Measurements from ENCODE around the gene KEAP1.

KEAP1 gene

DNA sequence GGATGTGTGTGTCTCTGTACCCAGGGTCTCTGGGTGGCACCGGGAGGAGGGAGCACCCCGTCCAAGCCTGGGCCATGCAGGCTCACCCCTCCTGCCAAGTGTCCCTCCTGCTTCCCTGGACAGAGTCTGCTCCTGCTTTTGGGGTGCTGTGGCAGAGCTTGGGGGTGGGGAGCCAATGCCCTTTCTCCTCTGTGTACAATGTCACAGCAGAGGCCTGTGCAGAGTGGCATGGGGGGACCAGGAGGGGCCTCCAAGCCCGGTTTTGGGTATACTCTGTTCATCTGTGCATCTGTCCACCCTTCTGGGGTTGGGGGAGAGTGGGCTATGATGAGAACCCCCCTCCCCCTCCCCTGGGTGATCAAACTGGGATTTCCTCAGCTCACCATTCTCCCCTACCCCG lies 49.3 kb downstream of the KEAP1 start:
- TF ChIP-seq CTCF (IDR thresholded peaks at IDR 0.05; ENCODE audit: low read depth, low read length): no peak
- DNase-seq (ENCODE audit: low read depth, low spot score): no peak
- H3K4me3 ChIP-seq (ENCODE audit: low read depth, low read length): no peak overlapping the region
- in situ Hi-C loops (cut with HindIII; ENCODE audit: low sequenced_read_pairs): no loop called here

GRCh38 chr19:10452726-10453618 lies 50.2 kb downstream of the KEAP1 start:
- H3K4me3 ChIP-seq (ENCODE audit: low read depth, low read length): no peak overlapping the region
- in situ Hi-C loops (cut with HindIII; ENCODE audit: low sequenced_read_pairs): no loop called here
- DNase-seq (ENCODE audit: low read depth, low spot score): no peak
- no peak for TF ChIP-seq CTCF (IDR thresholded peaks at IDR 0.05; ENCODE audit: low read depth, low read length)

- H3K4me3 ChIP-seq (ENCODE audit: low read depth, low read length): no peak overlapping the region
- DNase-seq (ENCODE audit: low read depth, low spot score): no peak
- in situ Hi-C loops (cut with HindIII; ENCODE audit: low sequenced_read_pairs): no loop called here
- TF ChIP-seq CTCF (IDR thresholded peaks at IDR 0.05; ENCODE audit: low read depth, low read length): no peak
Measured at GRCh38 chr19:10450853-10451609, 52.1 kb downstream of the KEAP1 start.

- in situ Hi-C loops (cut with HindIII; ENCODE audit: low sequenced_read_pairs): no loop called here
- no peak for TF ChIP-seq CTCF (IDR thresholded peaks at IDR 0.05; ENCODE audit: low read depth, low read length)
- no peak overlapping the region for H3K4me3 ChIP-seq (ENCODE audit: low read depth, low read length)
- DNase-seq (ENCODE audit: low read depth, low spot score): no peak
Measured at GRCh38 chr19:10450191-10450852, 52.8 kb downstream of the KEAP1 start.

DNA sequence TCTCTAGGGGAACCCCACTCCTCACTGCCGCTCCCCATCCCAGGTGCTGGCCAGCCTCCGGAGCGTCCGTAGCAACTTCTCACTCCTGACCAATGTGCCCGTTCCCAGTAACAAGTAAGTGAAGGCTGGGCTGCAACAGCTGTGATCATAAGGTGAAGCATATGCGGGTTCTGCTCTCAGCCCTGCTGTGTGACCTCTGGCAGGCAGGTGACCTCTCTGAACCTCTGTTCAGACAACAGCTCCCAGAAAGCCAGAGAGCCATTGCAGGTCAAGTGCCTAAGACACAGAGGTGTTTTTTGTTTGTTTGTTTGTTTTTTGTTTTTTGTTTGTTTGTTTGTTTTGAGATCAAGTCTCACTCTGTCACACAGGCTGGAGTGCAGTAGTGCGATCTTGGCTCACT lies 54.1 kb downstream of the KEAP1 start:
- no peak for TF ChIP-seq CTCF (IDR thresholded peaks at IDR 0.05; ENCODE audit: low read depth, low read length)
- DNase-seq (ENCODE audit: low read depth, low spot score): no peak
- in situ Hi-C loops (cut with HindIII; ENCODE audit: low sequenced_read_pairs): no loop called here
- H3K4me3 ChIP-seq (ENCODE audit: low read depth, low read length): no peak overlapping the region

DNA sequence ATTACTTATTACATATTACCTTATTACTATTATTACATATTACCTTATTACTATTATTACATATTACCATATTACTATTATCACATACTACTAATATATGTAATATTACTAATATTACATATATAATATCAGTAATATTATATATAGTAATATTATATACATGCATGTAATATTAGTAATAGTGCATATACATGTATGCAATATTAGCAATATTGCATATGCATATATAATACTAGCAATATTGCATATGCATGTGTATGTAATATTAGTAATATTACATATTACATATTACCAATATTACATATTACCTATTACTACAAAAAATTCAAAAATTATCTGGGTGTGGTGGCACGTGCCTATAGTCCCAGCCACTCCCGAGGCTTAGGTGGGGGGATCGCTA lies 60.5 kb downstream of the KEAP1 start:
- H3K4me3 ChIP-seq (ENCODE audit: low read depth, low read length): no peak overlapping the region
- DNase-seq (ENCODE audit: low read depth, low spot score): no peak
- no peak for TF ChIP-seq CTCF (IDR thresholded peaks at IDR 0.05; ENCODE audit: low read depth, low read length)
- in situ Hi-C loops (cut with HindIII; ENCODE audit: low sequenced_read_pairs): no loop called here

Measured in astrocyte of the spinal cord (primary cell).